ENCODE results near the gene PBX3. TPM values are rescaled to one million over a fixed set of nuclear protein-coding genes. Genes with fewer than 3 reads are reported as not detected.

The PBX3 gene
- total and polyA plus RNA-seq, 4 donors, result 7.3 to 18.9 (median 11.1) TPM

- Histone ChIP-seq H3K9me3 (ENCODE audit: control insufficient read depth in 4 of 4, low read length in 3 of 4) (no peaks in the 10 kb centered on the region), H3K4me3 (ENCODE audit: low read depth in 1 of 3, low read length in 3 of 3) (peak overlapping the region; percentile 63 to 69 (median 64)), H3K9ac (ENCODE audit: low read depth in 1 of 2, low read length in 2 of 2) (peak overlapping the region; percentile 13 to 41)
These were observed 82.6 kb downstream of the PBX3 start for GRCh38 chr9:125829743-125830142.

DNA sequence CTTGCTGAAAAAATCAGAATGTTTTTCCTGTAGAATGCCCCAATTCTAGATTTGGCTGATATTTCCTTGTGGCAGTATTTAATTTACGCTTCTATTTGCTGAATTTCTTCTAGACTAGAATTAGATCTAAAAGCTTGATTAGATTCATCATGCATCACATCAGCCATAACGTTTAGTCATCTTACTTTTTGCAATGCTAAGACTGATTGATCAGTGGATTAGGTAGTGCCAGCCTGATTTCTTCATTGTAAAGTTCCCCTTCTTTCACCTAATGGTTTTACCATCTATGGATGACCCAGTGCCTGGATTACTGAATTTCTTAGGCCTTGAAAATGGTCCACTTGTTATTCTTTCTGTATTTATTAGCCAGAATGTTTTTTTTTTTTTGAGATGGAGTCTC, 83.9 kb downstream of the PBX3 start:
- Histone ChIP-seq H3K36me3 (ENCODE audit: control insufficient read depth in 4 of 4, insufficient read depth in 3 of 4, low read depth in 1 of 4, low read length in 3 of 4) (no peaks in the 10 kb centered on the region), H3K9me3 (ENCODE audit: control insufficient read depth in 4 of 4, low read length in 3 of 4) (no peaks in the 10 kb centered on the region), H3K4me3 (ENCODE audit: low read depth in 1 of 3, low read length in 3 of 3) (no peak overlapping the region), H3K27ac (ENCODE audit: low read depth in 1 of 2, low read length in 2 of 2) (no peak overlapping the region), H3K27me3 (ENCODE audit: control insufficient read depth in 4 of 4, insufficient read depth in 4 of 4, low read length in 3 of 4) (no peaks in the 10 kb centered on the region), H3K9ac (ENCODE audit: low read depth in 1 of 2, low read length in 2 of 2) (no peak overlapping the region), H3K4me1 (ENCODE audit: control insufficient read depth in 4 of 4, insufficient read depth in 4 of 4, low read length in 3 of 4) (no peaks in the 10 kb centered on the region)
- no peak for DNase-seq (ENCODE audit: low spot score)
- 86% methylated on average over 2 of the region's 2 CpGs for WGBS
- TF ChIP-seq ATF3 (IDR thresholded peaks at IDR 0.05) (no peak), REST (IDR thresholded peaks at IDR 0.05) (no peak), FOXA1 (IDR thresholded peaks at IDR 0.05) (no peak), HNF4A (conservative IDR thresholded peaks at IDR 0.05) (no peak), GABPA (IDR thresholded peaks at IDR 0.05 in 1 of 2, conservative IDR thresholded peaks at IDR 0.05 in 1 of 2) (no peak), FOXA2 (IDR thresholded peaks at IDR 0.05) (no peak), NR2F2 (IDR thresholded peaks at IDR 0.05) (no peak), RAD21 (IDR thresholded peaks at IDR 0.05) (no peak), ZBTB33 (IDR thresholded peaks at IDR 0.05) (no peak), TAF1 (conservative IDR thresholded peaks at IDR 0.05) (no peak), SP1 (IDR thresholded peaks at IDR 0.05) (no peak), EGR1 (IDR thresholded peaks at IDR 0.05; ENCODE audit: low read depth in 2 of 2) (no peak), RXRA (IDR thresholded peaks at IDR 0.05) (no peak), YY1 (IDR thresholded peaks at IDR 0.05) (no peak), JUND (IDR thresholded peaks at IDR 0.05) (no peak)
- TF ChIP-seq, protein P1, sequence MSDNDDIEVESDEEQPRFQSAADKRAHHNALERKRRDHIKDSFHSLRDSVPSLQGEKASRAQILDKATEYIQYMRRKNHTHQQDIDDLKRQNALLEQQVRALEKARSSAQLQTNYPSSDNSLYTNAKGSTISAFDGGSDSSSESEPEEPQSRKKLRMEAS (IDR thresholded peaks at IDR 0.05), result no peak
- TF ChIP-seq, protein P2, sequence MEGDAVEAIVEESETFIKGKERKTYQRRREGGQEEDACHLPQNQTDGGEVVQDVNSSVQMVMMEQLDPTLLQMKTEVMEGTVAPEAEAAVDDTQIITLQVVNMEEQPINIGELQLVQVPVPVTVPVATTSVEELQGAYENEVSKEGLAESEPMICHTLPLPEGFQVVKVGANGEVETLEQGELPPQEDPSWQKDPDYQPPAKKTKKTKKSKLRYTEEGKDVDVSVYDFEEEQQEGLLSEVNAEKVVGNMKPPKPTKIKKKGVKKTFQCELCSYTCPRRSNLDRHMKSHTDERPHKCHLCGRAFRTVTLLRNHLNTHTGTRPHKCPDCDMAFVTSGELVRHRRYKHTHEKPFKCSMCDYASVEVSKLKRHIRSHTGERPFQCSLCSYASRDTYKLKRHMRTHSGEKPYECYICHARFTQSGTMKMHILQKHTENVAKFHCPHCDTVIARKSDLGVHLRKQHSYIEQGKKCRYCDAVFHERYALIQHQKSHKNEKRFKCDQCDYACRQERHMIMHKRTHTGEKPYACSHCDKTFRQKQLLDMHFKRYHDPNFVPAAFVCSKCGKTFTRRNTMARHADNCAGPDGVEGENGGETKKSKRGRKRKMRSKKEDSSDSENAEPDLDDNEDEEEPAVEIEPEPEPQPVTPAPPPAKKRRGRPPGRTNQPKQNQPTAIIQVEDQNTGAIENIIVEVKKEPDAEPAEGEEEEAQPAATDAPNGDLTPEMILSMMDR (IDR thresholded peaks at IDR 0.05; ENCODE audit: low read depth, low read length, missing input control), result no peak

More at GRCh38 chr9:125829743-125830142, 82.6 kb downstream of the PBX3 start:
- DNase-seq (ENCODE audit: low spot score), result no peak
- TF ChIP-seq, protein P2 (IDR thresholded peaks at IDR 0.05; ENCODE audit: low read depth, low read length, missing input control), result no peak
- TF ChIP-seq RAD21 (IDR thresholded peaks at IDR 0.05) (peak; percentile 29 to 40), RXRA (IDR thresholded peaks at IDR 0.05) (no peak), YY1 (IDR thresholded peaks at IDR 0.05) (peak; percentile 60), JUND (IDR thresholded peaks at IDR 0.05) (peak in 1 of 2 donors; percentile 7)
- Histone ChIP-seq H3K27me3 (ENCODE audit: control insufficient read depth in 4 of 4, insufficient read depth in 4 of 4, low read length in 3 of 4) (no peaks in the 10 kb centered on the region), H3K4me1 (ENCODE audit: control insufficient read depth in 4 of 4, insufficient read depth in 4 of 4, low read length in 3 of 4) (peaks cover 2 to 5% (median 4%) of the 10 kb centered on the region in 4 donors), H3K27ac (ENCODE audit: low read depth in 1 of 2, low read length in 2 of 2) (peak overlapping the region; percentile 40 to 52), H3K36me3 (ENCODE audit: control insufficient read depth in 4 of 4, insufficient read depth in 3 of 4, low read depth in 1 of 4, low read length in 3 of 4) (no peaks in the 10 kb centered on the region)
- WGBS, result 12% methylated on average over 7 of the region's 7 CpGs
